Left ventricle myocardium inferior (tissue), 1 donor: Measurements from ENCODE around the gene PALLD. TPM values are rescaled to one million over a fixed set of nuclear protein-coding genes. Genes with fewer than 3 reads are reported as not detected.

Experiments
- DNase-seq: peaks from one replicate; pipeline ENCODE4 v3.0.0-alpha.2; 2020
- H3K27ac ChIP-seq: fragments of 200-600 bp; replicated peaks from 2 replicates; pipeline ENCODE4 v1.8.0; 2021
- H3K27me3 ChIP-seq: fragments of 200-600 bp; 2 replicates; pipeline ENCODE4 v1.8.0; 2021; ENCODE audit warnings: low read depth
- H3K36me3 ChIP-seq: fragments of 200-600 bp; 2 replicates; pipeline ENCODE4 v1.8.0; 2021
- H3K4me1 ChIP-seq: fragments of 200-600 bp; 2 replicates; pipeline ENCODE4 v1.8.0; 2021
- H3K4me3 ChIP-seq: fragments of 200-600 bp; 2 replicates; pipeline ENCODE4 v1.8.0; 2021; ENCODE audit warnings: mild to moderate bottlenecking, moderate library complexity
- H3K9me3 ChIP-seq: fragments of 200-600 bp; replicated peaks from 2 replicates; pipeline ENCODE4 v1.8.0; 2021
- CTCF ChIP-seq: fragments of 200-600 bp; IDR thresholded peaks from 2 replicates; pipeline ENCODE4 v1.8.0; 2021; ENCODE audit warnings: antibody characterized with exemption, mild to moderate bottlenecking, borderline replicate concordance
- intact Hi-C: fragments of 100-400 bp; cut with micrococcal nuclease; formaldehyde crosslinking; loops from one replicate; pipeline ENCODE4 v1.11.0; 2022
- total RNA-seq: library from RNA; stranded (reverse); fragmentation: NEBNext Ultra II Directional; extraction: Animal tissue kit (Norgen Biotek cat#: 25700); gene quantifications from one replicate; pipeline ENCODE4 v1.2.1, GENCODE V29; 2021
- donor health status: DM: no; HTN: yes; CAD: no; lungs with severe emphysema.

Gene PALLD
- total RNA-seq, 1 donor from 2014 or later = 871 TPM

- Histone ChIP-seq H3K27ac (peak overlapping the region; percentile 76), H3K4me3 (no peak overlapping the region), H3K36me3 (no peaks in the 10 kb centered on the region), H3K9me3 (no peaks in the 10 kb centered on the region), H3K27me3 (no peaks in the 10 kb centered on the region), H3K4me1 (peaks cover 64% of the 10 kb centered on the region)
- DNase-seq = no peak
- no peak for TF ChIP-seq CTCF
- intact Hi-C loops = no loop called here
Measured at GRCh38 chr4:168504526-168504925, 7.7 kb downstream of the PALLD start.

GRCh38 chr4:168506014-168506413, 9.2 kb downstream of the PALLD start:
- Histone ChIP-seq H3K27me3 (no peaks in the 10 kb centered on the region), H3K4me1 (peaks cover 64% of the 10 kb centered on the region), H3K4me3 (no peak overlapping the region), H3K36me3 (no peaks in the 10 kb centered on the region), H3K27ac (peak overlapping the region; percentile 61), H3K9me3 (no peaks in the 10 kb centered on the region)
- TF ChIP-seq CTCF = no peak
- DNase-seq = no peak
- intact Hi-C loops = no loop called here

GRCh38 chr4:168507178-168507815, 10.4 kb downstream of the PALLD start:
- intact Hi-C loops = no loop called here
- Histone ChIP-seq H3K27me3 (no peaks in the 10 kb centered on the region), H3K4me1 (peaks cover 58% of the 10 kb centered on the region), H3K36me3 (no peaks in the 10 kb centered on the region), H3K9me3 (no peaks in the 10 kb centered on the region), H3K4me3 (no peak overlapping the region), H3K27ac (peak overlapping the region; percentile 61)
- DNase-seq = no peak
- no peak for TF ChIP-seq CTCF

GRCh38 chr4:168508683-168509082, 11.8 kb downstream of the PALLD start:
- intact Hi-C loops = no loop called here
- Histone ChIP-seq H3K4me3 (no peak overlapping the region), H3K27ac (peak overlapping the region; percentile 61), H3K4me1 (peaks cover 58% of the 10 kb centered on the region), H3K27me3 (no peaks in the 10 kb centered on the region), H3K9me3 (no peaks in the 10 kb centered on the region), H3K36me3 (no peaks in the 10 kb centered on the region)
- no peak for TF ChIP-seq CTCF
- no peak for DNase-seq

GRCh38 chr4:168509786-168510185, 12.9 kb downstream of the PALLD start:
- H3K9me3 ChIP-seq = no peaks in the 10 kb centered on the region
- no peaks in the 10 kb centered on the region for H3K36me3 ChIP-seq
- no peak overlapping the region for H3K4me3 ChIP-seq
- intact Hi-C loops = loop anchor here (10.0 kb wide), 1 partner anchor 405 kb away; no protein-coding TSS in a partner anchor
- peaks cover 59% of the 10 kb centered on the region for H3K4me1 ChIP-seq
- TF ChIP-seq CTCF = no peak
- DNase-seq = no peak
- H3K27me3 ChIP-seq = no peaks in the 10 kb centered on the region
- no peak overlapping the region for H3K27ac ChIP-seq
